Fibroblast of upper back skin (primary cell): ENCODE measurements around the gene KLHL18.
"Not testable (repeated sequence)": the region's sequence is repeated elsewhere in the genome, so short reads cannot be mapped to it uniquely, and the experiment has no call there.

Experiments used
- DNase-seq: peaks from one replicate; pipeline ENCODE4 v3.0.0-alpha.2; 2013

The KLHL18 gene

GRCh38 chr3:47276558-47276957, 6.2 kb upstream of the KLHL18 start:
- DNase-seq, result no peak

- DNase-seq, result no peak
Observed at GRCh38 chr3:47280519-47280918, 2.2 kb upstream of the KLHL18 start.

DNA sequence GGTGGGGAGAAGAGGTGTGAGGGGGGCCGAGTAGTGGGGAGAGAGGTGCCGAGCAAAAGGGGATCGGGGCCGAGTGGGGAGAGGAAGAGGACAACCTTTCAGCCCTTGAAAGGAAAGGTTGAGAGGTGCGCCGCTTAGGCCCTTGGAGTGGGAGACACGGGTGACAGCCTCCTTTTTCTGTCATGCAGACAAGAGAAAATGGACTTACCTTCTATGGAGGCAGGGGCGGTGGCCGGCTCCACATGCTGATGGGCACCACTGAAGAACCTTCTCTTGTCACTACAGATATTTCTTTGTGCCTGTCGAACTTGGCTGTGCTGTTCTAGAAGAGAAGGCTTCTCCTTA, 421 bp downstream of the KLHL18 start:
- no peak for DNase-seq

GRCh38 chr3:47283591-47284364, 1.0 kb downstream of the KLHL18 start:
- no peak for DNase-seq

DNA sequence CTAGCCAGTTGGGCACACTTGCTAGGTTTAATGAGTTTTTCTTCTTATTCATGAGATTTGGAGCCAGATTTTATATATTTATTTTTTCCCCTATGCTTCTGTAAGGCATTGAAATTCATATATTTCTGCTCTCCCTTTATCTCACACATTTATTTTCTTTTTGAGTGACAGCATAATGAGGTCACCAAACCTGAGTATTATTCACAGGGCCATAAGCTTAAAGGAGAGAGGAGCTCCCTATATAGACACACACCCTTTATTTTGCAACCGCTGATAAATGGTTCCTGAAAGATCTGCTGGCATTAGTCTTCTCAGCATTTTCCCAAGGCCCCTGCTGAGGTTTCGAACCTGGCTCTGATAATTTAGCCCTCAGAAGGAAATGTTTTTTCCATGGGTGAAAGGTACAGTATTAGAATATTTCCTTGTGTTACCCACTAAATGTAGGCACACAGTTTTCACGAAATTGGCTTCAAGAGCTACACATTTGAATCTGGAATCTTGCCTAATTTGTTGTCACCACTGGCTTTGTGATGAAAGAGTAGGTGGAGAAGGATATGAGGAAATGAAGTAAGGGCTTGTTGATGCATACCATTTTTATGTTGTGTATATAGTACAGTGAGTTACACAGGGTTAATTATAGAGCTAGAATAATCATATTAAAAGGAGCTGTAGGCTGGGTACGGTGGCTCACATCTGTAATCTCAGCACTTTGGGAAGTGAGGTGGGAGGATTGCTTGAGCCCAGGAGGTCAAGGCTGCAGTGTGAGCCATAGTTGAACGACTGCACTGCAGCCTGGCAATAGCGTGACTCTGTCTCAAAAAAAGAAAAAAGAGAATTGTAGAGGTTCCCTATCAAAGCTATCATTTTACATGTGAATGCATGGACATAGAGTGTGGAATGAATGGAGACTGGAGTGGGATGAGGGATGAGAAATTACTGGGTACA, 6.5 kb downstream of the KLHL18 start:
- DNase-seq, result no peak

DNA sequence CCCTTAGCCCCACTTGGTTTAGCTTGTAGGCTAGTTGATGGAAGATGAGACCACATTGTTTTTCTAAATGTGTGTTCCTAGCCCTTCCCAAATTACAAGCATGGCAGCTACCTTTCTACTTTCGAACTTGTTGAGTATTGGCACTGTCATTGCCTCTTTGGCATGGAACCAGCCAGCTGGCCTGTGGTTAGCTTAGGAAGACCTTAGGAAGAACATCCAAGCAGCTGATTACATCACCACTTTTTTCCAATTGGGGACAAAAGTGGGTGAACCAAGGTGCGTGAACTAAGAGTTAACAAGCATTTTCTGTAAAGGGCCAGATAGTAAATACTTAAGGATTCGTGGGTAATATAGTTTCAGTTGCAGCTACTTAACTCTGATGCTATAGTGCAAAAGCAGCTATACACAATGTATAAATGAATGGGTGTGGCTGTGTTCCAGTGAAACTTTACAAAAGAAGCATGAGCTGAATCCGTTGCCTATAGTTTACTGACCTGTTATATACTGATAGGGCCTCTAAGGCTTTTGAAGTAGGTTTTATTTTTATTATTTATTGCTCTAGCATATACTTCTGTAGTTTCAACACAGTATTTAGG, 8.5 kb downstream of the KLHL18 start:
- DNase-seq, result no peak

GRCh38 chr3:47291754-47292420, 9.1 kb downstream of the KLHL18 start:
- DNase-seq, result not testable (repeated sequence)

DNA sequence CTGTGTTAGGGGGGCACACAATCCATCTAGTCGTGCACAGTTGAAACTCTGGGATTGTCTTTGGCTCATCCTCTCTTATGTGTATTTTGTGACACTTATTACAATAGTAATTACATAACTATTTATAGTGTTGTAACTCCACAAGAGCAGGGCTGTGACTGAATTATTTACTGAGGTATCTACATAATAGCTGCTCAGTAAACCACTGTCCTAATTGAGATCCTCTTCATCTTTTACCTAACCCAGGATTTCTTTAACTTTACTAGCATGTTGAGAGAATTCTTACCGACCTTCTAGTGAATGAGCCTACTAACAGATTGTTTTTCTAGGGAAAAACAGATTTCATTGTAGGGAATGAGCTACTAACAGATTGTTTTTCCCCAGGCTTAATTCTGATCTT, 11.1 kb downstream of the KLHL18 start:
- no peak for DNase-seq

- no peak for DNase-seq
Observed at GRCh38 chr3:47294392-47294791, 11.6 kb downstream of the KLHL18 start.

GRCh38 chr3:47295322-47295721, 12.6 kb downstream of the KLHL18 start:
- no peak for DNase-seq

DNA sequence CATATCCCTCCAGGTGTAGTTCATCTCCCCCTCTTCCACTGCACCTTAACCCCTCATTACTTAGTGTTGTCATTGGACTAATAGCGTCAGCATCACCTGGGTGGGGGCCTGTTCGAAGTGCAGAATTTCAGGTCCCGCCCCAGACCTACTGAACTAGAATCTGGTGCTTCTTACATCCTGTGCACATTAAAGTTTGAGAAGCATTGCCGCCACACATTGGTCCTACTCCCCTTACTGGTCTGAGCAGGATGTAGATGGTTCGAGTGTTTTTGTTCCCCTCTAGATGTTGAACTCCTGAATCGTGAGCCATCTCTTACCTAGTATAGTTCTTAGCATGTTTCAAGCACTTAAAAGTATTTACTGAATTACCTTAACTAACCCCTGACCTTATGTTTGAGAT, 13.2 kb downstream of the KLHL18 start:
- DNase-seq, result no peak

DNA sequence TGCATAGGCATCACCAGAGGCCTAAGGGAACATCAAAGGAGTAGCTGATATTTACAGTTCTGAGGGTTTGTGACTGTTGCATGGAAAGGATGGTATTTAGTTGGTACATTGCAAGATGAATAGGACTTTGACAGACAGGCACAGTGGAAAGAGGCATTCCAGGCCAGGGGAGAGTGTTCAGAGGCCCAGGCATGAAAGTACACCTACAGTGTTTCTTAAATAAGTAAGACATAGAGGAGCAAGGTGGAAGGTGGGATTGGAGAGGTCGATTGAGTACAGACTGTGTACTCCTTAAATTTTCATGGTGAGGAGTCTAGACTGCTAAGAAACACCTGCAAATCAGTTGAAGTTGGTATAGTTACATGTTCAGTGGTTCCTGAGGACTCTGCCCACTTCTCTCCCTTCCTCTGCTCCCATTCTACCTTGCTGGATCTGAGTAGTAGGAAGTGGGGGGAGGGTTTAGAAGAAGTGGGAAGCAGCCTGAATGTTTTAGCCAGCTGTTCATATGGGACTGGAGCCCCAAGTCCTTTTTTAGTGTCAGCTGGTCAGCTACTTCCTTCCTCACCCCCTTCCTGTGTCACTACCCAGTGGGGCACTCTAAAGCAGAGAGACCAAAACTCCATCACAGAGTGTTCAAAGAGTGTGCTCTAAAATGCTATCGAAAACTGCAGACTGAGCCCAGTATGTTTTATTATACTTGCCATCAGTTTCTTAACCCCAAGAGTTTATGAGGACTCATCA, 14.0 kb downstream of the KLHL18 start:
- DNase-seq, result no peak

GRCh38 chr3:47298439-47298838, 15.7 kb downstream of the KLHL18 start:
- DNase-seq, result no peak

- no peak for DNase-seq
Observed at GRCh38 chr3:47299381-47300318, 16.9 kb downstream of the KLHL18 start.

GRCh38 chr3:47301456-47301855, 18.7 kb downstream of the KLHL18 start:
- DNase-seq, result no peak

- DNase-seq, result no peak
Observed at GRCh38 chr3:47306022-47306421, 23.3 kb downstream of the KLHL18 start.

DNA sequence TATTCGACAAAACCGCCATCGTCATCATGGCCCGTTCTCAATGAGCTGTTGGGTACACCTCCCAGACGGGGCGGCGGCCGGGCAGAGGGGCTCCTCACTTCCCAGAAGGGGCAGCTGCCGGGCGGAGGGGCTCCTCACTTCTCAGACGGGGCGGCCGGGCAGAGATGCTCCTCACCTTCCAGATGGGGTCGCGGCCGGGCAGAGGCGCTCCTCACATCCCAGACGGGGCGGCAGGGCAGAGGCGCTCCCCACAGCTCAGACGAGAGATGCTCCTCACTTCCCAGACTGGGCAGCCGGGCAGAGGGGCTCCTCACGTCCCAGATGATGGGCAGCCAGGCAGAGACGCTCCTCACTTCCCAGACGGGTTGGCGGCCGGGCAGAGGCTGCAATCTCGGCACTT, 26.5 kb downstream of the KLHL18 start:
- DNase-seq, result not testable (repeated sequence)

GRCh38 chr3:47310391-47310790, 27.6 kb downstream of the KLHL18 start:
- no peak for DNase-seq

GRCh38 chr3:47313341-47314055, 30.8 kb downstream of the KLHL18 start:
- no peak for DNase-seq

DNA sequence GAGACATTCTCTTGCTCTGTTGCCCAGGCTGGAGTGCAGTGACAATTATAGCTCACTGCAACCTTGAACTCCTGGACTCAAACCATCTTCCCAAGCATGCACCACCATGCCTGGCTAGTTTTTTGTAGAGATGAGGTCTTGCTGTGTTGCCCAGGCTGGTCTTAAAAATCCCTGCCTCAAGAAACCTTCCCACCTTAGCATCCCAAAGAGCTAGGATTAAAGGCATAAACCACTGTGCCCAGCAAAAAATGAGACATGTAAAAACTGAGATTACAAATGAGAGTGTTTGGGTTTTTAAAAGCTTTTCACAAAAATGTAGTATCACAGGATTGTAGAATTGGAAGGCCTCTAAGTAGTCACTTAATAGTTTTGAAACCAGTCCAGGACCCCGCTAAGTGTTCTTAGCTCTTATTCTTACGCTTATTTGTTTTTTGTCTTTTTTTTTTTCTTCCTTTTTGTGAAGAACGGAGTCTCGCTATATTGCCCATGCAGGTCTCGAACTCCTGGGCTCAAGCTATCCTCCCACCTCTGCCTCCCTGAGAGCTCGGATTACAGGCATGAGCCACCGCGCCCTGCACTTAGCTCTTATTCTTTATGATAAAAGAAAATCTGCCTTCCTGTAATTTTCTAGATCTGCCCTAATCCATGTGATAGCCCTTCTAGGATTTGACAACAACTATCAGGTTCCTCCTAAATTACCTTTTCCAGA, 31.5 kb downstream of the KLHL18 start:
- no peak for DNase-seq
